HepG2 (cell line): ENCODE results near the gene ELP1. TPM values are rescaled to one million over a fixed set of nuclear protein-coding genes. Genes with fewer than 3 reads are reported as not detected.

Source experiments
- ATAC-seq: fragments of 200-7000 bp; cut with Tn5 transposase; 3 replicates; pipeline ENCODE4 v1.9.1; 2020; ENCODE audit warnings: mild to moderate bottlenecking, moderate library complexity
- BruUV-seq: library from RNA; stranded (reverse); fragments of 400-500 nt; replicated peaks from 2 replicates; lab custom pipeline; 2021; lab: Mats Ljungman, UMichigan
- CTCF ChIA-PET: fragments of 300-600 bp; formaldehyde crosslinking; extraction: SDS; loops from one replicate; lab custom pipeline; 2021; ENCODE audit warnings: low total read pairs, inconsistent platforms, low intra/inter-chr PET ratio; lab: Yijun Ruan, JAX
- POLR2A ChIA-PET: fragments of 350-600 bp; sonication (Branson Sonifier 250); formaldehyde crosslinking; loops from one replicate; lab custom pipeline; 2020; ENCODE audit warnings: antibody characterized with exemption, inconsistent platforms; lab: Yijun Ruan, JAX
- DNase-seq: peaks from one replicate; pipeline ENCODE4 v3.0.0-alpha.2; 2015; ENCODE audit warnings: low spot score
- FAIRE-seq: peaks from 3 replicates; lab custom pipeline; 2011; peaks lifted over from hg19 to GRCh38; lab: Jason Lieb, UNC
- H2AFZ ChIP-seq: one replicate; pipeline ENCODE4 v1.6.1; 2011; ENCODE audit warnings: low read length, inconsistent platforms
- H3K27ac ChIP-seq: fragments of 300-600 bp; 3 replicates; pipeline ENCODE4 v1.8.0; 2011; ENCODE audit warnings: mixed run types, mild to moderate bottlenecking, mixed read lengths, low read length, inconsistent platforms; ENCODE audit not compliant: insufficient read depth; ENCODE audit errors: extremely low read length
- H3K27me3 ChIP-seq, 2 experiments: fragments of 200-600 bp in 1 of 2; 2 replicates in 1 of 2; 3 replicates in 1 of 2; pipeline versions ENCODE4 v1.6.0 to v1.8.0; 2011; ENCODE audit warnings: low read length in 2 of 2, mild to moderate bottlenecking in 2 of 2, moderate library complexity in 2 of 2, inconsistent platforms in 1 of 2; ENCODE audit not compliant: insufficient read depth in 2 of 2, control insufficient read depth in 1 of 2
- H3K36me3 ChIP-seq, 2 experiments: fragments of 200-600 bp in 1 of 2; replicated peaks in 1 of 2; 2 replicates in 1 of 2; 3 replicates in 1 of 2; pipeline versions ENCODE4 v1.5.1 to v1.8.0; 2011; ENCODE audit warnings: low read length in 2 of 2, inconsistent platforms in 1 of 2; ENCODE audit not compliant: insufficient read depth in 2 of 2, control insufficient read depth in 1 of 2
- H3K4me1 ChIP-seq: 2 replicates; pipeline ENCODE4 v1.5.1; 2012; ENCODE audit warnings: low read length, inconsistent platforms; ENCODE audit not compliant: insufficient read depth
- H3K4me2 ChIP-seq: 2 replicates; pipeline ENCODE4 v1.6.0; 2011; ENCODE audit warnings: low read depth, low read length, inconsistent platforms
- H3K4me3 ChIP-seq, 3 experiments: fragments of 200-600 bp in 1 of 3; sonication (generic), shearing (Covaris generic) in 1 of 3; replicated peaks in 1 of 3; 2 replicates each; pipeline ENCODE4 v1.5.1; 2011 to 2016; ENCODE audit warnings: low read length in 3 of 3, inconsistent platforms in 2 of 3, low read depth in 2 of 3, mild to moderate bottlenecking in 2 of 3, control low read depth in 1 of 3, mixed read lengths in 1 of 3; ENCODE audit not compliant: insufficient read depth in 1 of 3
- H3K79me2 ChIP-seq: one replicate; pipeline ENCODE4 v1.6.1; 2011; ENCODE audit warnings: low read length, inconsistent platforms; ENCODE audit not compliant: insufficient read depth
- H3K9ac ChIP-seq: 2 replicates; pipeline ENCODE4 v1.6.0; 2011; ENCODE audit warnings: mild to moderate bottlenecking, low read depth, low read length, inconsistent platforms; ENCODE audit not compliant: insufficient read depth
- H3K9me3 ChIP-seq: 2 replicates; pipeline ENCODE4 v1.5.1; 2012; ENCODE audit warnings: mild to moderate bottlenecking, low read length
- H4K20me1 ChIP-seq: 2 replicates; pipeline ENCODE4 v1.6.0; 2011; ENCODE audit warnings: inconsistent platforms, mild to moderate bottlenecking, low read length, moderate library complexity; ENCODE audit not compliant: insufficient read depth
- ARHGAP35 ChIP-seq: sonication (generic); formaldehyde crosslinking; IDR thresholded peaks from 2 replicates; pipeline ENCODE4 v1.9.0; 2022; ENCODE audit warnings: mild to moderate bottlenecking, inconsistent platforms, moderate library complexity, missing genetic modification reagents, borderline replicate concordance
- E2F2 ChIP-seq: sonication (generic); formaldehyde crosslinking; IDR thresholded peaks from 2 replicates; pipeline ENCODE4 v1.4.0; 2020; ENCODE audit warnings: missing genetic modification reagents, borderline replicate concordance
- GFI1 ChIP-seq: sonication (generic); formaldehyde crosslinking; IDR thresholded peaks from 2 replicates; pipeline ENCODE4 v1.5.0; 2020; ENCODE audit warnings: missing genetic modification reagents, mild to moderate bottlenecking, borderline replicate concordance
- KAT7 ChIP-seq: IDR thresholded peaks from 2 replicates; pipeline ENCODE4 v1.6.1; 2018; ENCODE audit warnings: borderline replicate concordance, missing compliant biosample characterization
- MAF1 ChIP-seq: sonication (generic); formaldehyde crosslinking; IDR thresholded peaks from 2 replicates; pipeline ENCODE4 v1.5.0; 2020; ENCODE audit warnings: missing genetic modification reagents, borderline replicate concordance
- MXD1 ChIP-seq: sonication (generic); formaldehyde crosslinking; IDR thresholded peaks from 2 replicates; pipeline ENCODE4 v1.4.0; 2020; ENCODE audit warnings: mild to moderate bottlenecking, missing genetic modification reagents
- RNF2 ChIP-seq: fragments of 450-650 bp; conservative IDR thresholded peaks from 2 replicates; pipeline ENCODE4 v1.6.1; 2016; ENCODE audit warnings: low read depth
- ZBTB34 ChIP-seq: sonication (generic); formaldehyde crosslinking; IDR thresholded peaks from 2 replicates; pipeline ENCODE4 v1.8.0; 2022; ENCODE audit warnings: mild to moderate bottlenecking, missing genetic modification reagents
- ZBTB7B ChIP-seq: sonication (generic); formaldehyde crosslinking; IDR thresholded peaks from 2 replicates; pipeline ENCODE4 v1.4.0; 2020; ENCODE audit warnings: missing genetic modification reagents
- ZNF614 ChIP-seq: IDR thresholded peaks from 2 replicates; pipeline ENCODE4 v1.6.1; 2018; ENCODE audit warnings: missing biosample characterization, missing genetic modification reagents, inconsistent platforms, borderline replicate concordance
- WGBS: methylation state at CpG from one replicate; pipeline ENCODE4 v1.1.6; 2017; ENCODE audit warnings: low lambda C conversion rate; 5-methylcytosine and 5-hydroxymethylcytosine counted together
- in situ Hi-C: cut with HindIII; loops from 2 replicates; pipeline ENCODE4 v1.10.0; 2017; ENCODE audit warnings: low pct_unique_long_range_greater_than_20kb; ENCODE audit not compliant: extremely low pct_ligation_motif_present
- intact Hi-C: fragments of 100-400 bp; cut with micrococcal nuclease; formaldehyde crosslinking; loops from one replicate; pipeline ENCODE4 v1.10.0; 2022; ENCODE audit not compliant: unreplicated experiment
- polyA plus RNA-seq, 8 experiments: library from polyadenylated mRNA; depleted of rRNA in 3 of 8; stranded (reverse) in 7 of 8; unstranded in 1 of 8; fragments of >200 nt; fragmentation: Illumina TruSeq in 4 of 8; extraction: Trizol in 4 of 8; gene quantifications; 2 replicates each; pipeline versions ENCODE4 v1.2.1 to v1.2.3, GENCODE V29; 2011 to 2016; ENCODE audit warnings: low read depth in 4 of 8, missing spikeins in 1 of 8, mixed read lengths in 1 of 8; ENCODE audit not compliant: insufficient read depth in 1 of 8
- total RNA-seq, 5 experiments: library from RNA; depleted of rRNA; stranded (reverse); fragments of >200 nt; fragmentation: Illumina TruSeq; extraction: Trizol; gene quantifications; 2 replicates each; pipeline ENCODE4 v1.2.3, GENCODE V29; 2016; ENCODE audit warnings: low read depth in 1 of 5
- TF ChIP-seq, protein P1 (sequence below): sonication (generic); formaldehyde crosslinking; IDR thresholded peaks from 2 replicates; pipeline ENCODE4 v1.4.0; 2020; ENCODE audit warnings: mild to moderate bottlenecking, missing genetic modification reagents

The ELP1 gene
- total and polyA plus RNA-seq, 2 of the 13 experiments (the other 11 are each of a cell fraction or from before 2014, with no cell fraction given): 157 to 275 TPM

- TF ChIP-seq ZNF614 (CRISPR knock-in tag) (no peak), E2F2 (no peak), ZBTB7B (no peak)
- TF ChIP-seq, protein P1, sequence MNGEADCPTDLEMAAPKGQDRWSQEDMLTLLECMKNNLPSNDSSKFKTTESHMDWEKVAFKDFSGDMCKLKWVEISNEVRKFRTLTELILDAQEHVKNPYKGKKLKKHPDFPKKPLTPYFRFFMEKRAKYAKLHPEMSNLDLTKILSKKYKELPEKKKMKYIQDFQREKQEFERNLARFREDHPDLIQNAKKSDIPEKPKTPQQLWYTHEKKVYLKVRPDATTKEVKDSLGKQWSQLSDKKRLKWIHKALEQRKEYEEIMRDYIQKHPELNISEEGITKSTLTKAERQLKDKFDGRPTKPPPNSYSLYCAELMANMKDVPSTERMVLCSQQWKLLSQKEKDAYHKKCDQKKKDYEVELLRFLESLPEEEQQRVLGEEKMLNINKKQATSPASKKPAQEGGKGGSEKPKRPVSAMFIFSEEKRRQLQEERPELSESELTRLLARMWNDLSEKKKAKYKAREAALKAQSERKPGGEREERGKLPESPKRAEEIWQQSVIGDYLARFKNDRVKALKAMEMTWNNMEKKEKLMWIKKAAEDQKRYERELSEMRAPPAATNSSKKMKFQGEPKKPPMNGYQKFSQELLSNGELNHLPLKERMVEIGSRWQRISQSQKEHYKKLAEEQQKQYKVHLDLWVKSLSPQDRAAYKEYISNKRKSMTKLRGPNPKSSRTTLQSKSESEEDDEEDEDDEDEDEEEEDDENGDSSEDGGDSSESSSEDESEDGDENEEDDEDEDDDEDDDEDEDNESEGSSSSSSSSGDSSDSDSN (CRISPR knock-in tag): no peak
These were observed 6.1 kb upstream of the ELP1 start (continued) for GRCh38 chr9:108939975-108940374.

DNA sequence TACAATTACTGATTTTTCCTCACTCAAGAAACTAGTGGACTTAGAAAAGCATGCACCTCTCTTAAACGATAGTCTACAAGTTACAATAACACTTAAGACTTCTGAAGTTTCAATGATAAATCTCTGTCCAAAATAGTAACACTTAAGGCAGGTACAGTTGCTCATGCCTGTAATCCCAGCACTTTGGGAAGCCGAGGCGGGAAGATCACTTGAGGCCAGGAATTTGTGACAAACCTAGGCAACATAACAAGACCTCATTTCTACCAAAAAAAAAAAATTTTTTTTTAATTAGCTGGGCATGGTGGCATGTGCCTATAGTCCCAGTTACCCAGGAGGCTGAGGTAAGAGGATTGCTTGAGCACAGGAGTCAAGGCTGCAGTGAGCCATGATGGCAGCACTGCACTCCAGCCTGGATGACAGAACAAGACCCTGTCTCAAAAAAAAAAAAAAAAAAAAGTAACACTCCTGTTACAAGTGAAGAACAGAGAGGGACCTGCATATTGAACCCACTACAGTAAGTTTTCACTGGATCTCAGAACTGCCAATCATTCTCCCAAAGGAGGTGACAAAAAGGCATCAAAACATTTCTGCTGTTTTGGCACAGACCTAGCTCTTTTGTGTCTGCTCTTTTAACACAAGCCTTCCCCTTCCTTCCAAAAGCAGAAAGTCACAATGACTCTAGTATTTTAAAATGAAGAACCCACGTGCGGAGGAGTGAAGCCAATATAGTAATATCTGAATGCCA is 3.8 kb upstream of the ELP1 start:
- peaks cover 0 to 18% of the 10 kb centered on the region in 2 experiments; a peak in 3 of 5 replicates for H3K36me3 ChIP-seq
- no TSS peak for BruUV-seq
- WGBS: 98% methylated on average over 5 of the region's 5 CpGs
- no peak overlapping the region for H3K9ac ChIP-seq
- H3K27ac ChIP-seq: no peak overlapping the region
- H3K4me2 ChIP-seq: no peak overlapping the region
- in situ Hi-C loops: no loop called here
- no peak overlapping the region for H2AFZ ChIP-seq
- H3K79me2 ChIP-seq: peaks cover 25% of the 10 kb centered on the region
- no peaks in the 10 kb centered on the region for H4K20me1 ChIP-seq
- peaks cover 33% of the 10 kb centered on the region for H3K4me1 ChIP-seq
- FAIRE-seq (no peak), DNase-seq (no peak), ATAC-seq (no peak)
- H3K27me3 ChIP-seq: no peaks in the 10 kb centered on the region; a peak in 1 of 5 replicates
- POLR2A ChIA-PET: no interaction called here
- intact Hi-C loops: loop anchor here (10.0 kb wide), 1 partner anchor 163 kb away; no protein-coding TSS in a partner anchor
- H3K4me3 ChIP-seq: no peak overlapping the region
- TF ChIP-seq GFI1: no peak
- TF ChIP-seq KAT7 (CRISPR knock-in tag): no peak
- no peak for TF ChIP-seq ZBTB34 (CRISPR knock-in tag)
- no peak for TF ChIP-seq ARHGAP35
- TF ChIP-seq MXD1 (CRISPR knock-in tag): no peak
- TF ChIP-seq MAF1 (CRISPR knock-in tag): no peak
- no peak for TF ChIP-seq RNF2
- TF ChIP-seq, all 625 proteins: peak for 0
- CTCF ChIA-PET: no interaction called here
- H3K9me3 ChIP-seq: no peaks in the 10 kb centered on the region
